Common myeloid progenitor, CD34-positive (primary cell): ENCODE data around the gene ARHGEF10L.

Experiments used
- CTCF ChIA-PET: fragments of 350-600 bp; sonication (Branson Sonifier 250); formaldehyde crosslinking; loops from one replicate; lab custom pipeline; 2021; ENCODE audit warnings: antibody characterized with exemption; lab: Charles Lee
- POLR2A ChIA-PET: fragments of 350-600 bp; sonication (Branson Sonifier 250); formaldehyde crosslinking; loops from one replicate; lab custom pipeline; 2021; ENCODE audit warnings: antibody characterized with exemption; lab: Charles Lee
- DNase-seq, 3 donors: peaks; one replicate each; pipeline versions ENCODE4 v3.0.0 to v3.0.0-alpha.2; 2013
- H3K27ac ChIP-seq, 2 experiments: 1 replicate in 1 of 2; 2 replicates in 1 of 2; pipeline ENCODE4 v1.7.0; 2013; ENCODE audit warnings: inconsistent platforms in 2 of 2, low read length in 2 of 2, mild to moderate bottlenecking in 2 of 2, low read depth in 1 of 2, moderate library complexity in 1 of 2; ENCODE audit not compliant: severe bottlenecking in 2 of 2, insufficient read depth in 1 of 2, poor library complexity in 1 of 2
- H3K27me3 ChIP-seq, 5 experiments: replicated peaks in 2 of 5; 1 replicate in 3 of 5; 2 replicates in 2 of 5; pipeline versions ENCODE4 v1.6.1 to v1.7.0; 2013; ENCODE audit warnings: low read length in 4 of 5, mild to moderate bottlenecking in 2 of 5, moderate library complexity in 2 of 5, inconsistent platforms in 1 of 5; ENCODE audit not compliant: insufficient read depth in 5 of 5, control insufficient read depth in 4 of 5
- H3K36me3 ChIP-seq, 4 experiments: 1 replicate in 2 of 4; 2 replicates in 2 of 4; pipeline versions ENCODE4 v1.6.1 to v1.7.0; 2013; ENCODE audit warnings: low read length in 3 of 4, control low read depth in 1 of 4, mild to moderate bottlenecking in 1 of 4; ENCODE audit not compliant: control insufficient read depth in 4 of 4, insufficient read depth in 4 of 4
- H3K4me1 ChIP-seq, 4 experiments: 1 replicate in 3 of 4; 2 replicates in 1 of 4; pipeline versions ENCODE4 v1.6.1 to v1.7.1; 2013; ENCODE audit warnings: low read length in 3 of 4, mild to moderate bottlenecking in 3 of 4, control low read depth in 1 of 4, inconsistent platforms in 1 of 4, moderate library complexity in 1 of 4; ENCODE audit not compliant: control insufficient read depth in 4 of 4, insufficient read depth in 4 of 4; ENCODE audit errors: control extremely low read depth in 1 of 4
- H3K4me3 ChIP-seq, 7 experiments: 1 replicate in 4 of 7; 2 replicates in 3 of 7; pipeline versions ENCODE4 v1.5.1 to v1.7.0; 2013; ENCODE audit warnings: mild to moderate bottlenecking in 7 of 7, low read length in 6 of 7, moderate library complexity in 6 of 7, inconsistent platforms in 2 of 7, low read depth in 2 of 7, control low read depth in 1 of 7; ENCODE audit not compliant: insufficient read depth in 4 of 7, control insufficient read depth in 1 of 7; ENCODE audit errors: extremely low read depth in 1 of 7
- H3K9me3 ChIP-seq, 5 experiments: 1 replicate in 4 of 5; 2 replicates in 1 of 5; pipeline versions ENCODE4 v1.6.1 to v1.7.1; 2013; ENCODE audit warnings: low read length in 4 of 5, mild to moderate bottlenecking in 2 of 5, inconsistent platforms in 1 of 5, low read depth in 1 of 5, moderate library complexity in 1 of 5; ENCODE audit not compliant: control insufficient read depth in 4 of 5, insufficient read depth in 2 of 5; ENCODE audit errors: control extremely low read depth in 1 of 5
- WGBS: methylation state at CpG from one replicate; pipeline ENCODE4 v1.1.5; 2013; ENCODE audit not compliant: insufficient coverage; 5-methylcytosine and 5-hydroxymethylcytosine counted together

The ARHGEF10L gene

GRCh38 chr1:17669866-17670451 lies 130.5 kb downstream of the ARHGEF10L start:
- Histone ChIP-seq H3K4me1 (peaks cover 0 to 5% (median 1%) of the 10 kb centered on the region in 4 experiments), H3K27ac (no peak overlapping the region), H3K9me3 (no peaks in the 10 kb centered on the region), H3K36me3 (no peaks in the 10 kb centered on the region), H3K4me3 (no peak overlapping the region), H3K27me3 (no peaks in the 10 kb centered on the region)
- ChIA-PET CTCF (interaction anchor here (0.9 to 1.4 kb wide), 2 partner anchors 9 to 156 kb away, joined by 3 read pairs; no protein-coding TSS in a partner anchor), POLR2A (no interaction called here)
- no peak for DNase-seq
- 94% methylated on average over 26 of the region's 26 CpGs for WGBS

- CTCF ChIA-PET, result interaction anchor here (1.4 to 4.6 kb wide), 2 partner anchors 9 to 155 kb away, joined by 3 to 26 read pairs; no protein-coding TSS in a partner anchor
- Histone ChIP-seq H3K27me3 (no peaks in the 10 kb centered on the region), H3K4me1 (peaks cover 0 to 5% (median 1%) of the 10 kb centered on the region in 4 experiments), H3K27ac (no peak overlapping the region), H3K4me3 (no peak overlapping the region), H3K36me3 (no peaks in the 10 kb centered on the region), H3K9me3 (no peaks in the 10 kb centered on the region)
- no peak for DNase-seq
- WGBS, result 92% methylated on average over 27 of the region's 27 CpGs
- POLR2A ChIA-PET, result no interaction called here
Measured at GRCh38 chr1:17670587-17671313, 131.3 kb downstream of the ARHGEF10L start.

- no peak overlapping the region for H3K4me3 ChIP-seq
- H3K36me3 ChIP-seq, result no peaks in the 10 kb centered on the region
- 90% methylated on average over 3 of the region's 5 CpGs for WGBS
- CTCF ChIA-PET, result interaction anchor here (4.6 kb wide), 1 partner anchor 9 kb away, joined by 26 read pairs; no protein-coding TSS in a partner anchor
- peaks cover 0 to 5% (median 1%) of the 10 kb centered on the region in 4 experiments for H3K4me1 ChIP-seq
- no peaks in the 10 kb centered on the region for H3K9me3 ChIP-seq
- no peak overlapping the region for H3K27ac ChIP-seq
- DNase-seq, result no peak
- H3K27me3 ChIP-seq, result no peaks in the 10 kb centered on the region
- POLR2A ChIA-PET, result no interaction called here
Measured at GRCh38 chr1:17671314-17671705, 131.8 kb downstream of the ARHGEF10L start.

- CTCF ChIA-PET, result interaction anchor here (4.6 kb wide), 1 partner anchor 10 kb away, joined by 26 read pairs; no protein-coding TSS in a partner anchor
- Histone ChIP-seq H3K4me3 (no peak overlapping the region), H3K9me3 (no peaks in the 10 kb centered on the region), H3K36me3 (no peaks in the 10 kb centered on the region), H3K4me1 (peaks cover 0 to 5% (median 1%) of the 10 kb centered on the region in 4 experiments), H3K27me3 (no peaks in the 10 kb centered on the region), H3K27ac (no peak overlapping the region)
- POLR2A ChIA-PET, result no interaction called here
- peak; percentile 8 to 75 (median 52) for DNase-seq
- WGBS, result 41% methylated on average over 7 of the region's 10 CpGs
Measured at GRCh38 chr1:17671741-17672140, 132.2 kb downstream of the ARHGEF10L start.

- peaks cover 0 to 5% (median 1%) of the 10 kb centered on the region in 4 experiments for H3K4me1 ChIP-seq
- no peaks in the 10 kb centered on the region for H3K27me3 ChIP-seq
- WGBS, result 88% methylated on average over 10 of the region's 12 CpGs
- ChIA-PET POLR2A (no interaction called here), CTCF (interaction anchor here (4.6 kb wide), 1 partner anchor 10 kb away, joined by 26 read pairs; no protein-coding TSS in a partner anchor)
- no peaks in the 10 kb centered on the region for H3K36me3 ChIP-seq
- no peak for DNase-seq
- H3K4me3 ChIP-seq, result no peak overlapping the region
- H3K27ac ChIP-seq, result no peak overlapping the region
- H3K9me3 ChIP-seq, result no peaks in the 10 kb centered on the region
Measured at GRCh38 chr1:17672226-17672625, 132.7 kb downstream of the ARHGEF10L start.

GRCh38 chr1:17673329-17674072 lies 134.0 kb downstream of the ARHGEF10L start:
- Histone ChIP-seq H3K9me3 (no peaks in the 10 kb centered on the region), H3K27me3 (no peaks in the 10 kb centered on the region), H3K4me3 (no peak overlapping the region), H3K27ac (no peak overlapping the region), H3K4me1 (peaks cover 0 to 5% (median 1%) of the 10 kb centered on the region in 4 experiments), H3K36me3 (no peaks in the 10 kb centered on the region)
- ChIA-PET CTCF (interaction anchor here (4.6 kb wide), 1 partner anchor 12 kb away, joined by 26 read pairs; no protein-coding TSS in a partner anchor), POLR2A (no interaction called here)
- 68% methylated on average over 12 of the region's 13 CpGs for WGBS
- DNase-seq, result peak in 2 of 3 donors; percentile 35 to 45
